Femur (tissue), 1 donor: Measurements from ENCODE around the gene FAM53A.

Source experiments
- DNase-seq: peaks from one replicate; pipeline ENCODE4 v3.0.0-alpha.2; 2017

Gene FAM53A

GRCh38 chr4:1683736-1684505 lies at the start of gene FAM53A:
TSS of gene FAM53A (minus strand) at chr4:1684313. CDS start at chr4:1668741, 15,572 bp downstream.
- DNase-seq = peak; percentile 94

- no peak for DNase-seq
These were observed 48.8 kb upstream of the FAM53A start for GRCh38 chr4:1732911-1733310.

GRCh38 chr4:1731180-1731579 lies 47.1 kb upstream of the FAM53A start:
- no peak for DNase-seq

- DNase-seq = no peak
These were observed 46.5 kb upstream of the FAM53A start for GRCh38 chr4:1730532-1731135.

- peak; percentile 19 for DNase-seq
These were observed 44.2 kb upstream of the FAM53A start for GRCh38 chr4:1728061-1728980.

GRCh38 chr4:1727117-1728031 lies 43.3 kb upstream of the FAM53A start:
- DNase-seq = peak; percentile 56

- peak; percentile 91 for DNase-seq
These were observed 42.2 kb upstream of the FAM53A start for GRCh38 chr4:1726146-1726934.

- DNase-seq = peak; percentile 18
These were observed 41.4 kb upstream of the FAM53A start for GRCh38 chr4:1725521-1725920.

GRCh38 chr4:1723131-1723801 lies 39.2 kb upstream of the FAM53A start:
- peak; percentile 40 for DNase-seq

- DNase-seq = peak; percentile 18
These were observed 38.5 kb upstream of the FAM53A start for GRCh38 chr4:1722551-1723118.

- DNase-seq = peak; percentile 45
These were observed 37.8 kb upstream of the FAM53A start for GRCh38 chr4:1721666-1722550.

GRCh38 chr4:1721003-1721665 lies 37.0 kb upstream of the FAM53A start, which contains the start of the genes TACC3 and TMEM129:
TSS of gene TACC3 (plus strand) at chr4:1721521. CDS start at chr4:1723422, 1,901 bp downstream.
TSS of gene TMEM129 (minus strand) at chr4:1721323. CDS start at chr4:1720837, 486 bp downstream.
- DNase-seq = peak; percentile 98

- peak; percentile 52 for DNase-seq
These were observed 36.3 kb upstream of the FAM53A start for GRCh38 chr4:1720163-1720983.

GRCh38 chr4:1718095-1718850 lies 34.2 kb upstream of the FAM53A start:
- DNase-seq = peak; percentile 21

GRCh38 chr4:1717129-1718094 lies 33.3 kb upstream of the FAM53A start:
- DNase-seq = peak; percentile 19
